ENCODE results near the gene CLK3.

DNA sequence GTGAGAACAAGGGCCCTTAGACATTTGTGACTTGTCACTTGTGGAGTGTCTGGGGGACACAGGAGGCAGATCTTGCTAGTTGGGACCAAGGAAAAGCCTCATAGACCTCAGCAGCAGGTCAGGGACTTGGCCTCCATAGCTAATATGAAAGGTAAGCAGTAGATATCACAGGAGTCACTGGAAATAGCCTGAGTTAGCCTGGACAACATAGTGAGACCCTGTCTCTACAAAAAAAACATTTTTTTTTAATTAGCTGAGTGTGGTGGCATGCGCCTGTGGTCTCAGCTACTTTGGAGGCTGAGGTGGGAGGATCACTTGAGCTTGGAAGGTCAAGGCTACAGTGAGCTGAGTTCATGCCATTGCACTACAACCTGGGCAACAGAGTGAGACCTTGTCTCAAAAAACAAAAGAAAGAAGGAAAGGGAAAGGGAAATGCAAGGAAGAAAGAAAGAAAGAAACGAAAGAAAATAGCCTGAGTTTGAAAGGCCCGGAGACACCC, 37.1 kb upstream of the CLK3 start:
- TF ChIP-seq, protein P1, sequence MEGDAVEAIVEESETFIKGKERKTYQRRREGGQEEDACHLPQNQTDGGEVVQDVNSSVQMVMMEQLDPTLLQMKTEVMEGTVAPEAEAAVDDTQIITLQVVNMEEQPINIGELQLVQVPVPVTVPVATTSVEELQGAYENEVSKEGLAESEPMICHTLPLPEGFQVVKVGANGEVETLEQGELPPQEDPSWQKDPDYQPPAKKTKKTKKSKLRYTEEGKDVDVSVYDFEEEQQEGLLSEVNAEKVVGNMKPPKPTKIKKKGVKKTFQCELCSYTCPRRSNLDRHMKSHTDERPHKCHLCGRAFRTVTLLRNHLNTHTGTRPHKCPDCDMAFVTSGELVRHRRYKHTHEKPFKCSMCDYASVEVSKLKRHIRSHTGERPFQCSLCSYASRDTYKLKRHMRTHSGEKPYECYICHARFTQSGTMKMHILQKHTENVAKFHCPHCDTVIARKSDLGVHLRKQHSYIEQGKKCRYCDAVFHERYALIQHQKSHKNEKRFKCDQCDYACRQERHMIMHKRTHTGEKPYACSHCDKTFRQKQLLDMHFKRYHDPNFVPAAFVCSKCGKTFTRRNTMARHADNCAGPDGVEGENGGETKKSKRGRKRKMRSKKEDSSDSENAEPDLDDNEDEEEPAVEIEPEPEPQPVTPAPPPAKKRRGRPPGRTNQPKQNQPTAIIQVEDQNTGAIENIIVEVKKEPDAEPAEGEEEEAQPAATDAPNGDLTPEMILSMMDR (IDR thresholded peaks at IDR 0.05), result no peak
- TF ChIP-seq POLR2A (IDR thresholded peaks at IDR 0.05), result no peak

Measured in esophagus squamous epithelium (tissue), 4 donors.